Stimulated activated naive CD8-positive, alpha-beta T cell treated with anti-CD3 and anti-CD28 coated beads, Interleukin-15, Interleukin-2, amounts not matched to agents 100 ng/mL and 50 ng/mL, for 24 hours (primary cell): ENCODE measurements around the gene XRCC1.
A peak's percentile ranks its signal among the peaks of the same experiment; 100 is the strongest.
"Not testable (repeated sequence)": the region's sequence is repeated elsewhere in the genome, so short reads cannot be mapped to it uniquely, and the experiment has no call there.

Experiments
- H3K27ac Mint-ChIP-seq: one replicate; pipeline ENCODE4 v1.8.0; 2021; ENCODE audit warnings: mild to moderate bottlenecking, mixed read lengths
- H3K27me3 Mint-ChIP-seq: one replicate; pipeline ENCODE4 v1.8.0; 2021; ENCODE audit warnings: mixed read lengths
- H3K36me3 Mint-ChIP-seq: one replicate; pipeline ENCODE4 v1.8.0; 2021; ENCODE audit warnings: low read depth, mixed read lengths
- H3K4me1 Mint-ChIP-seq: one replicate; pipeline ENCODE4 v1.8.0; 2021; ENCODE audit warnings: low read depth, mixed read lengths
- H3K4me3 Mint-ChIP-seq: one replicate; pipeline ENCODE4 v1.8.0; 2021; ENCODE audit warnings: mild to moderate bottlenecking, mixed read lengths
- H3K9me3 Mint-ChIP-seq: one replicate; pipeline ENCODE4 v1.8.0; 2021; ENCODE audit warnings: mixed read lengths

Gene XRCC1

DNA sequence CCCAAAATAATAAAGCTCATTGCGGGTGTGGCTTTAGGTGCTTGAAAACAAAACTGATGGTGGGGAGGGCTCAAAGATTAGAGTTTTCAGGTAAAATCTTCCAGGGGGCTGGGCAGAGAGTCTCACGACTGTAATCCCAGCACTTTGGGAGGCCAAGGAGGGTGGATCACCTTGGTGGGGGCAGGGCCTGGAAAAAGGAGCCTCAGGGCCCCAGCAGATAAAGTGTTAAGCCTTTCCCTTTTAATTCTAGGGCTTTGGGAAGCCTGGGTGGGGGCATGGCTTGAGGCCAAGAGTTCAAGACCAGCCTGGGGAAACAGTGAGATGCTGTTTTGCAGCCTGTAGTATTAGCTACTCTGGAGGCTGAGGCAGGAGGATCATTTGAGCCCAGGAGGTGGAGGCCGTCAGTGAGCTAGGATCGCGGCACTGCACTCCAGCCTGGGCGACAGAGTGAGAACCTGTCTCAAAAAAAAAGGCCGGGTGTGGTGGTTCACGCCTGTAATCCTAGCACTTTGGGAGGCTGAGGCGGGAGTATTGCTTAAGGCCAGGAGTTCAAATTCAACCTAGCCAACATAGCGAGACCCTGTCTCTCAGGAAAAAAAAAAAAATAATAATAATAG, 18.9 kb upstream of the XRCC1 start:
- Mint-ChIP-seq H3K9me3 (no peaks in the 10 kb centered on the region), H3K4me1 (peaks cover 48% of the 10 kb centered on the region), H3K27ac (peak overlapping the region; percentile 47), H3K4me3 (peak overlapping the region; percentile 98), H3K36me3 (peaks cover 37% of the 10 kb centered on the region), H3K27me3 (no peaks in the 10 kb centered on the region)

- Mint-ChIP-seq H3K27ac (no peak overlapping the region), H3K27me3 (no peaks in the 10 kb centered on the region), H3K4me3 (no peak overlapping the region), H3K4me1 (peaks cover 42% of the 10 kb centered on the region), H3K36me3 (peaks cover 38% of the 10 kb centered on the region), H3K9me3 (no peaks in the 10 kb centered on the region)
Observed at GRCh38 chr19:43592800-43593350, 17.5 kb upstream of the XRCC1 start.

DNA sequence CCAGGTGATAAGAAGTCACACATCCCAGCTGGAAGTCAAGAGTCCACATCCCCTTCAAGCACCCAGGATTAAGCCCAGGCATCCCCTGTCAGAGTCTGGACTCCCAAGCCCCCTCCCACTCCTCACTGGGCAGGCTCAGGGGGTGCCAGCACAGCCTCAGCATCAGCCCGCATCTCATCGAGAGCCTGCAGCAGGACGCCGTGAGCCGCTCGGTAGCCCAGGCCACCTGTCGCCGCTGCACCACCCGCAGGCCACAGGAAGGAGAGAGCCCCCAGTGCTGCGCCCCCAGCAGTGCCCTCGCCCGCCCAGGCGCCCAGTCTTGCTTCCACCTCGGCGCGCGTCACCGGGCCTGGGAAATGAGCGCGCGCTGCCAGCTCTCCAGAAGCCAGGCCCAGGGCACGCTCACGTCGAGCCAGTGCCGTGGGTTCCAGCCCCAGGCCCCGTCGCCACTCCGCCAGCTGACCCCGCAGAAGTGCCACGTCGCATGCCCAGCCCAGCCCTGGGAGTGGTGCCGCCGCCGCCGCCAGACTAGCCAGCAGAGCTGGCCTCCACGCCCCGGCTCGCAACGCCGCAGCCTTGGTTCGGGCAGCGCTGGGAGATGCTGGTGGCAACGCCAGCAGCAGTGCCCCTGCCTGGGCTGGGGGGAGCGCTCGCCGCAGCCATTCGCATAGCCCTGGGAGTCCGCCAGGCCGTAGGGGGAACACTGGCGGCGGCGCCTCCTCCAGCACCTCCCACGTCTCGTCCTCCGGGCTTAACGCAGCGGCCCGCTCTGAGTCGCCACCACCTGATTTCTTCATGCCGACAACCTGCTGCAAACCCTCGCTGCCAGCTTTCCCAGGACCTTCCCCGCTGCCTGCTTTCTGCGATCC, 16.8 kb upstream of the XRCC1 start:
- Mint-ChIP-seq H3K27me3 (no peaks in the 10 kb centered on the region), H3K9me3 (no peaks in the 10 kb centered on the region)

DNA sequence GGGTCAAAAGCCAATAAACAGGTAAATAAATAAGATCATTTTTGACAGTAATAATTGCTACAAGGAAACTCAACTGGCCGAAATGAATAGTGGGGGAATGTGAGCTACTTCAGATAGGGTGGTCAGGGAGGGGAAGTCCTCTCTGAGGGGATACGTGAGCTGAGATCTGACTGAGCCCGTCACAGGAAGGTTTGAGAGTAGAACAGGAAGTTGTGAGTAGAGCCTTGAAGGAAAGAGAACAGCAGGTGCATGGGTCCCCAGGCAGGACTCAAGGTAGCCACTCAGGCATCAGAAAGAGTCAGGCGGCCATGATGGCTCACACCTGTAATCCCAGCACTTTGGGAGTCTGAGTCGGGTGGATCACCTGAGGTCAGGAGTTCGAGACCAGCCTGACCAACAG, 14.4 kb upstream of the XRCC1 start:
- H3K4me3 Mint-ChIP-seq, result no peak overlapping the region
- H3K36me3 Mint-ChIP-seq, result peaks cover 50% of the 10 kb centered on the region
- H3K27me3 Mint-ChIP-seq, result no peaks in the 10 kb centered on the region
- H3K27ac Mint-ChIP-seq, result peak overlapping the region; percentile 57
- no peaks in the 10 kb centered on the region for H3K9me3 Mint-ChIP-seq
- peaks cover 27% of the 10 kb centered on the region for H3K4me1 Mint-ChIP-seq

More for the DNA sequence above, 16.8 kb upstream of the XRCC1 start:
- H3K27ac Mint-ChIP-seq, result no peak overlapping the region
- peaks cover 35% of the 10 kb centered on the region for H3K36me3 Mint-ChIP-seq
- H3K4me3 Mint-ChIP-seq, result no peak overlapping the region
- H3K4me1 Mint-ChIP-seq, result peaks cover 35% of the 10 kb centered on the region

- H3K27me3 Mint-ChIP-seq, result no peaks in the 10 kb centered on the region
- peaks cover 31% of the 10 kb centered on the region for H3K4me1 Mint-ChIP-seq
- no peak overlapping the region for H3K4me3 Mint-ChIP-seq
- H3K9me3 Mint-ChIP-seq, result no peaks in the 10 kb centered on the region
- peak overlapping the region; percentile 57 for H3K27ac Mint-ChIP-seq
- H3K36me3 Mint-ChIP-seq, result peaks cover 50% of the 10 kb centered on the region
Observed at GRCh38 chr19:43589277-43589676, 13.9 kb upstream of the XRCC1 start.

DNA sequence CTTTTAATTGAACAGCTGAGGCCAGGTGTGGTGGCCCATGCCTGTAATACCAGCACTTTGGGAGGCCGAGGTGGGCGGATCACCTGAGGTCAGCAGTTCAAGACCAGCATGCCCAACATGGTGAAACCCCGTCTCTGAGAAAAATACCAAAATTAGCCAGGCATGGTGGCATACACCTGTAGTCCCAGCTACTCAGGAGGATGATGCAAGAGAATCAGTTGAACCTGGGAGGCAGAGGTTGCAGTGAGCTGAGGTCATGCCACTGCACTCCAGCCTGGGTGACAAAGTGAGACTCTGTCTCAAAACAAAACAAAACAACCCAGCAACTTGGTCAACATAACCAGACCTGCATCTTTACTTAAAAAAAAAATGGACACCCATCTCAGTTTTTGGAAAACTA, 11.7 kb upstream of the XRCC1 start:
- not testable (repeated sequence) for H3K27ac Mint-ChIP-seq, H3K4me3 Mint-ChIP-seq, H3K27me3 Mint-ChIP-seq, H3K9me3 Mint-ChIP-seq
- Mint-ChIP-seq H3K36me3 (peaks cover 36% of the 10 kb centered on the region), H3K4me1 (peaks cover 29% of the 10 kb centered on the region)

DNA sequence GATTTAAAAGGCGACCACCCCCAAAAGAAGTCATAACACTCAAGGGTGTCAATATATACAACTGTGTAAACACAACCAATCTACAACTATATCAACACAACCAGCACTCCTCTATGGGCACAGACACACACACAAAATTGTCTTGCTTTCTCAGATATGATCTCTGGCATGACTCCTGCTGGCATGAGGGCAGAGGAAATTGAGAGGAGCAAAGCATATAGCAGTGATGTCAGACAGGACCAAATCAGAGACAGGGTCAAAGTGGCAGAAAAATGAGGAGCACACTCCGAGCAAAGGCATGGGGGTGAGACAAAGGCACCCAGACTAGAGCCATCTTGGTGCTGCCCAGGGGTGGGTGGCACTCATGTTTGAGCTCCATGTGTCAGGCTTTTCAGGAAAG, 11.0 kb upstream of the XRCC1 start:
- H3K4me1 Mint-ChIP-seq, result peaks cover 36% of the 10 kb centered on the region

GRCh38 chr19:43584484-43584883, 9.2 kb upstream of the XRCC1 start:
- Mint-ChIP-seq H3K9me3 (no peaks in the 10 kb centered on the region), H3K36me3 (peaks cover 23% of the 10 kb centered on the region), H3K4me3 (no peak overlapping the region), H3K27ac (peak overlapping the region; percentile 32), H3K4me1 (peaks cover 32% of the 10 kb centered on the region), H3K27me3 (no peaks in the 10 kb centered on the region)

More for the DNA sequence above, 11.0 kb upstream of the XRCC1 start:
- Mint-ChIP-seq H3K4me3 (no peak overlapping the region), H3K9me3 (no peaks in the 10 kb centered on the region), H3K27me3 (no peaks in the 10 kb centered on the region), H3K36me3 (peaks cover 36% of the 10 kb centered on the region), H3K27ac (no peak overlapping the region)

DNA sequence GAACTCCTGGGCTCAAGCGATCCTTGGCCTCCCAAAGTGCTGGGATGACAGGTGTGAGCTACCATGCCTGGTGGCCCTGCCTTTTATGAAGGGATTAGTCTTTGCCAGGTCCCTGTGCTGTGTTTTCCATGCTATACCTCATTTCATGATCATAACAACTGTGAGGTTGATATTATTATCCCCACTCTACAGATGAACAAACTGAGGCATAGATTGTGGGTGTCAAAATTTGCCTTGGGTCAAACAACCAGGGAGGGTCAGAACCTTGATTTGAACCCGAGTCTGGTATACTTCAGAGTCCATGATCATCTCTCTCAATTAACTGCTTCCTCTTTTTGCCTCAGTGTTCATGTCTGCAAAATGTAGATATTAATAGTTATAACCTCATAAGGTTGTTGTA, 7.2 kb upstream of the XRCC1 start:
- H3K27ac Mint-ChIP-seq, result no peak overlapping the region
- H3K9me3 Mint-ChIP-seq, result no peaks in the 10 kb centered on the region
- H3K4me1 Mint-ChIP-seq, result peaks cover 41% of the 10 kb centered on the region
- H3K27me3 Mint-ChIP-seq, result no peaks in the 10 kb centered on the region
- H3K4me3 Mint-ChIP-seq, result peak overlapping the region; percentile 91
- H3K36me3 Mint-ChIP-seq, result peaks cover 15% of the 10 kb centered on the region

- no peaks in the 10 kb centered on the region for H3K27me3 Mint-ChIP-seq
- H3K4me3 Mint-ChIP-seq, result peak overlapping the region; percentile 91
- H3K27ac Mint-ChIP-seq, result no peak overlapping the region
- no peaks in the 10 kb centered on the region for H3K9me3 Mint-ChIP-seq
- peaks cover 12% of the 10 kb centered on the region for H3K36me3 Mint-ChIP-seq
- H3K4me1 Mint-ChIP-seq, result peaks cover 41% of the 10 kb centered on the region
Observed at GRCh38 chr19:43581467-43581866, 6.1 kb upstream of the XRCC1 start.

DNA sequence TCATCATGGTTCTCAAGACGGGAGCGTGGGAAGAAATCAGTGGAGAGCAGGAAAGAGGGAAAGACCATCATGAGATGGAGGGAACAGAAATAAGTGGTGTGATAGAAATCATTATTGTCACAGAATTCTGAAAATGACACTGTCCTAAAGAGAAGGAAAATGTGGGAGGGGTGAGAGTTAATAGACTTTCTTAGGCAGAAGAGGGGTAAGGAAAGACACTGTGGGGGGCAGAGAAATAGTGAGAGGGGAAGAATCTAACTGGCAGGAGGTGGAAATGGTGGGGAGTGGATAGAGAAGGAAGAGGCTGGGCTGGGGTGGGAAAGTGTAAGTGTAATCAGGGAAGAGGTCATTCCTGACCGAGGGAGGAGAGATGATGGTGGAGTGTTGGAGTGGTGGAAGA, 3.5 kb upstream of the XRCC1 start:
- Mint-ChIP-seq H3K9me3 (no peaks in the 10 kb centered on the region), H3K4me1 (peaks cover 50% of the 10 kb centered on the region), H3K4me3 (peak overlapping the region; percentile 91), H3K27me3 (no peaks in the 10 kb centered on the region), H3K36me3 (no peaks in the 10 kb centered on the region), H3K27ac (peak overlapping the region; percentile 53)

DNA sequence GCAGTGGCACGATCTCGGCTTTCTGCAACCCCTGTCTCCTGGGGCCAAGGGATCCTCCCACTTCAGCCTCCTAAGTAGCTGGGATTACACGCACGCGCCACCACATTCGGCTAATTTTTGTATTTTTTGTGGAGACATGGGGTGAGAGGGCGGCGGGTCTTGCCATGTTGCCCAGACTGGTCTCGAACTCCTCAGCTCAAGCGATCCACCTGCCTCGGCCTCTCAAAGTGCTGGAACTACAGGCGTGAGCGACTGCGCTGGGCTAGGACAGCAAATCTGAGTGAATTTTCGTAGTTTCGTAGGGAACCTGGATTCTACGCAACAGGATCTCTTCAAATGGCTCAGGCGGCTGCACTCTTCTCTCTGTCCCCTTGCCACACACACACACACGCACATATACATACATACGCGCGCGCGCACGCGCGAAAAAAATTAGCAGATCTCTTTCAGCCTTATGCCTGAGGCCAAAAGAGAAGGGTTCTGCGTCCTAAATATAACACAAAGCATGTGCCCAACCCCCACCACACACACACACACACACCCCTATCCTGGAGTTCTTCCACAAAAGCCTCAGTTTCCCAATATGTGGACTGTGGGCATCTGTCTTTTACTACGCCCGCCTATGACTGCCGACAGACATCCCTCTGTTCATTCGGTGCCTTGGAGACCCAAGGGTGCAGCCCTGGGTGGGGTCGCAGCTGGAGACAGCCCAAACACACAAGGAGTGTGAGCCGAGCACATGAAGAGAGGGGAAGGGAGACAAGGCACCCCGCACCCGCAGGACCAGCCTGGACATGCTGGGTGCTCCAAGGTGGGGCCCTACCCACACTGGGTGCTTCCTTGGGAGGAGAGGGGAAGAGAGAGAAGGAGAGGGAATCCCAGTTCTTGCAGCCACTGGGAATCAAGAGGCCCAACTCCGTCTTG, 890 bp upstream of the XRCC1 start:
- Mint-ChIP-seq H3K36me3 (peaks cover 7% of the 10 kb centered on the region), H3K4me3 (peak overlapping the region; percentile 90), H3K9me3 (no peaks in the 10 kb centered on the region), H3K27me3 (no peaks in the 10 kb centered on the region), H3K4me1 (peaks cover 52% of the 10 kb centered on the region), H3K27ac (peak overlapping the region; percentile 92)

DNA sequence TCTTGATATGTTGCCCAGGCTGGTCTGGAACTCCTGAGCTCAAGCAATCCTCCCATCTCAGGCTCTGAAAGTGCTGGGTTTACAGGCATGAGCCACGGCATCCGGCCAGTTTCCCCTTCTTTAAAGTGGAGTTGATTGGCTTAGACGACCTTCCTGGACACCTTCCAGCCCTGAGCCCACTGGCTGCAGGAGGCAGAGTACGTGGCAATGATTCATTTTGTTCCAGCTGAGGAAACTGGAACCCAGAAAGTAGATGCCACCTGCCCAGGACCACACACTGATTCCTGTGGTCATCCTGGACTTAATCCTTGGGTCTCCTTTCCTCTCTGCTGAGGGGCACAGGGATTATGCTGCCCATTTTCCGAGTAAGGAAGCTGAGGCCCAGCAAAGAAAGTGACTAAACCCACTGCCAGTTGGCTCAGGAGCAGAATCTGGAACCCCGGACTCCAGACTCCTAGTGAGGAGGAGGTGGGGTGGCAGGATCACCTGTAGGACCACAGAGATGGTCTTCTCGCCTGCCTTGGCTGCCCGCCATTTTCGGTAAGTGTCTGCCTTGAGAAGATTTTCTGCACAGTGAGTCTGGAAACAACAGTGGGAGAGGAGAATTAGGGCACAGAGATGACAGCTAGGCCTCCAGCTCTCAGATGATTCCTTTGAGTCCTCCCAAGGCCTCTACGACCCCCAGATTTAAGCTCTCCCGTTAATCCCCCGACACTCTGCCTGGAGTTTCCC, 737 bp downstream of the XRCC1 start:
- peaks cover 7% of the 10 kb centered on the region for H3K36me3 Mint-ChIP-seq
- no peaks in the 10 kb centered on the region for H3K27me3 Mint-ChIP-seq
- peak overlapping the region; percentile 92 for H3K27ac Mint-ChIP-seq
- peak overlapping the region; percentile 90 for H3K4me3 Mint-ChIP-seq
- H3K9me3 Mint-ChIP-seq, result no peaks in the 10 kb centered on the region
- peaks cover 53% of the 10 kb centered on the region for H3K4me1 Mint-ChIP-seq

- H3K4me3 Mint-ChIP-seq, result no peak overlapping the region
- H3K27me3 Mint-ChIP-seq, result no peaks in the 10 kb centered on the region
- H3K36me3 Mint-ChIP-seq, result peaks cover 7% of the 10 kb centered on the region
- no peak overlapping the region for H3K27ac Mint-ChIP-seq
- H3K4me1 Mint-ChIP-seq, result peaks cover 42% of the 10 kb centered on the region
- H3K9me3 Mint-ChIP-seq, result no peaks in the 10 kb centered on the region
Observed at GRCh38 chr19:43572171-43572588, 3.1 kb downstream of the XRCC1 start.
